Loucy (cell line): Measurements from ENCODE around the gene CCDC59.

Experiments used
- EZH2phosphoT487 ChIP-seq: fragments of 200-600 bp; IDR thresholded peaks from 2 replicates; pipeline ENCODE4 v1.6.1; 2018; ENCODE audit warnings: antibody characterized with exemption, mild to moderate bottlenecking, moderate library complexity, borderline replicate concordance
- TF ChIP-seq, protein P1 (sequence below): fragments of 200-600 bp; sonication (generic); conservative IDR thresholded peaks from 2 replicates; pipeline ENCODE4 v1.5.1; 2014; ENCODE audit warnings: mild to moderate bottlenecking, antibody characterized with exemption, low read length

GRCh38 chr12:82361461-82361915, 3.3 kb upstream of the CCDC59 start:
- TF ChIP-seq, protein P1, sequence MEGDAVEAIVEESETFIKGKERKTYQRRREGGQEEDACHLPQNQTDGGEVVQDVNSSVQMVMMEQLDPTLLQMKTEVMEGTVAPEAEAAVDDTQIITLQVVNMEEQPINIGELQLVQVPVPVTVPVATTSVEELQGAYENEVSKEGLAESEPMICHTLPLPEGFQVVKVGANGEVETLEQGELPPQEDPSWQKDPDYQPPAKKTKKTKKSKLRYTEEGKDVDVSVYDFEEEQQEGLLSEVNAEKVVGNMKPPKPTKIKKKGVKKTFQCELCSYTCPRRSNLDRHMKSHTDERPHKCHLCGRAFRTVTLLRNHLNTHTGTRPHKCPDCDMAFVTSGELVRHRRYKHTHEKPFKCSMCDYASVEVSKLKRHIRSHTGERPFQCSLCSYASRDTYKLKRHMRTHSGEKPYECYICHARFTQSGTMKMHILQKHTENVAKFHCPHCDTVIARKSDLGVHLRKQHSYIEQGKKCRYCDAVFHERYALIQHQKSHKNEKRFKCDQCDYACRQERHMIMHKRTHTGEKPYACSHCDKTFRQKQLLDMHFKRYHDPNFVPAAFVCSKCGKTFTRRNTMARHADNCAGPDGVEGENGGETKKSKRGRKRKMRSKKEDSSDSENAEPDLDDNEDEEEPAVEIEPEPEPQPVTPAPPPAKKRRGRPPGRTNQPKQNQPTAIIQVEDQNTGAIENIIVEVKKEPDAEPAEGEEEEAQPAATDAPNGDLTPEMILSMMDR, result no peak
- no peak for TF ChIP-seq EZH2phosphoT487
